Loucy (cell line): ENCODE results near the gene PROSER2.

Source experiments
- EZH2phosphoT487 ChIP-seq: fragments of 200-600 bp; IDR thresholded peaks from 2 replicates; pipeline ENCODE4 v1.6.1; 2018; ENCODE audit warnings: antibody characterized with exemption, mild to moderate bottlenecking, moderate library complexity, borderline replicate concordance
- TF ChIP-seq, protein P1 (sequence below): fragments of 200-600 bp; sonication (generic); conservative IDR thresholded peaks from 2 replicates; pipeline ENCODE4 v1.5.1; 2014; ENCODE audit warnings: mild to moderate bottlenecking, antibody characterized with exemption, low read length

DNA sequence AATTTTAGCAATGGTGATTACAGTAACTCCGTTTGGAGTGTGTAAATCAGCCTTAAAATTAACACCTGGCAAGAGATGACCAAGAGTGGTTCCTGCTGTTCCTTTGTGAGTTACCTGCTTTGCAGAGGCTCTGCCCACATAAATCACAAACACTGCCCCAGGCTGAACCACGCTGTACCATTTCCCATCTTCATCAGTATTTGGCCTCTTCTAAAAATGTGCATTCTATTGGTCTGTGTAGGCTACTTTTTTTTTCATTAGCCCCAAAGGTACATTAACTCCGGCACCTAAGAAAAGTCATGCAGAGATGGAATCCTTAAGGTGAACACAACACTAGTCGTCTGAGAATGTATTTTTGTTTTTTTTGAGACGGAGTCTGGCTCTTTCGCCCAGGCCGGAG lies 96.1 kb downstream of the PROSER2 start:
- TF ChIP-seq, protein P1, sequence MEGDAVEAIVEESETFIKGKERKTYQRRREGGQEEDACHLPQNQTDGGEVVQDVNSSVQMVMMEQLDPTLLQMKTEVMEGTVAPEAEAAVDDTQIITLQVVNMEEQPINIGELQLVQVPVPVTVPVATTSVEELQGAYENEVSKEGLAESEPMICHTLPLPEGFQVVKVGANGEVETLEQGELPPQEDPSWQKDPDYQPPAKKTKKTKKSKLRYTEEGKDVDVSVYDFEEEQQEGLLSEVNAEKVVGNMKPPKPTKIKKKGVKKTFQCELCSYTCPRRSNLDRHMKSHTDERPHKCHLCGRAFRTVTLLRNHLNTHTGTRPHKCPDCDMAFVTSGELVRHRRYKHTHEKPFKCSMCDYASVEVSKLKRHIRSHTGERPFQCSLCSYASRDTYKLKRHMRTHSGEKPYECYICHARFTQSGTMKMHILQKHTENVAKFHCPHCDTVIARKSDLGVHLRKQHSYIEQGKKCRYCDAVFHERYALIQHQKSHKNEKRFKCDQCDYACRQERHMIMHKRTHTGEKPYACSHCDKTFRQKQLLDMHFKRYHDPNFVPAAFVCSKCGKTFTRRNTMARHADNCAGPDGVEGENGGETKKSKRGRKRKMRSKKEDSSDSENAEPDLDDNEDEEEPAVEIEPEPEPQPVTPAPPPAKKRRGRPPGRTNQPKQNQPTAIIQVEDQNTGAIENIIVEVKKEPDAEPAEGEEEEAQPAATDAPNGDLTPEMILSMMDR: no peak
- TF ChIP-seq EZH2phosphoT487: no peak
